ENCODE data around the gene XRRA1.

The XRRA1 gene

GRCh38 chr11:74951226-74951625 is 2.3 kb upstream of the XRRA1 start:
- H3K4me3 ChIP-seq (ENCODE audit: low read length): no peak overlapping the region
- DNase-seq (ENCODE audit: low read depth): no peak
- no peak for TF ChIP-seq CTCF (IDR thresholded peaks at IDR 0.05; ENCODE audit: insufficient read depth, low read depth, low read length, missing control alignments)

- H3K4me3 ChIP-seq (ENCODE audit: low read length): peak overlapping the region; percentile 99
- no peak for DNase-seq (ENCODE audit: low read depth)
- TF ChIP-seq CTCF (IDR thresholded peaks at IDR 0.05; ENCODE audit: insufficient read depth, low read depth, low read length, missing control alignments): no peak
Measured at GRCh38 chr11:74950374-74950969, 1.6 kb upstream of the XRRA1 start.

DNA sequence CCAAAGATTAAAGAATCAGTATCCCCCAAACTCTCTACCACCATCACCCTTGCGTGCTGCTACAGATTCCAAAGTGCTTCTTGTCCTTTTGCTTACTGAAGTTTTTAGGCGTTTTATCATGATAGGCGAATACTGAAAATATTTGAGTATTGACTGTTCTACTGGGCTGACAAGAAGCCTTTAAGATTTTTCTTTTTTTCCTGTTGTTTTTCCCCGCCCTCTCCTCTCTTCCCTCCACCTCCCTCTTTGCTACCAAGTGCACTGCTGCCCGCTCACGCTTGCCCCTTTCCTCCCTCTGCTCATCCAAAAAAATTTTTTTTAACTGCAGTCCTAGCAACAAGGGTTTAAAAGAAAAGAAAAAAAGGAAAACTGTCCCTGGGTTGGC is 854 bp upstream of the XRRA1 start:
- H3K4me3 ChIP-seq (ENCODE audit: low read length): peak overlapping the region; percentile 99
- no peak for TF ChIP-seq CTCF (IDR thresholded peaks at IDR 0.05; ENCODE audit: insufficient read depth, low read depth, low read length, missing control alignments)
- no peak for DNase-seq (ENCODE audit: low read depth)

- H3K4me3 ChIP-seq (ENCODE audit: low read length): peak overlapping the region; percentile 99
- TF ChIP-seq CTCF (IDR thresholded peaks at IDR 0.05; ENCODE audit: insufficient read depth, low read depth, low read length, missing control alignments): no peak
- no peak for DNase-seq (ENCODE audit: low read depth)
Measured at GRCh38 chr11:74948546-74948897, 369 bp downstream of the XRRA1 start.

- H3K4me3 ChIP-seq (ENCODE audit: low read length): no peak overlapping the region
- TF ChIP-seq CTCF (IDR thresholded peaks at IDR 0.05; ENCODE audit: insufficient read depth, low read depth, low read length, missing control alignments): no peak
- DNase-seq (ENCODE audit: low read depth): no peak
Measured at GRCh38 chr11:74942073-74942759, 6.7 kb downstream of the XRRA1 start.

GRCh38 chr11:74941492-74941891 is 7.4 kb downstream of the XRRA1 start:
- H3K4me3 ChIP-seq (ENCODE audit: low read length): no peak overlapping the region
- DNase-seq (ENCODE audit: low read depth): no peak
- TF ChIP-seq CTCF (IDR thresholded peaks at IDR 0.05; ENCODE audit: insufficient read depth, low read depth, low read length, missing control alignments): no peak
